Stimulated activated CD4-positive, alpha-beta T cell treated with anti-CD3 and anti-CD28 coated beads, Interleukin-4, amount 100 ng/mL, for 48 hours (primary cell): ENCODE results near the gene HCFC1.
A peak's percentile ranks its signal among the peaks of the same experiment; 100 is the strongest.

Experiments used
- DNase-seq, 2 donors: peaks; one replicate each; pipeline ENCODE4 v3.0.0-alpha.2; 2020; ENCODE audit warnings: low read depth in 2 of 2

Gene HCFC1

GRCh38 chrX:153925739-153926551, 45.7 kb downstream of the HCFC1 start, which contains the start of gene ARHGAP4:
Gene ARHGAP4, minus strand, starts transcription at chrX:153926264. Its CDS starts 62 bp downstream, at chrX:153926202.
- DNase-seq = peak in 1 of 2 donors; percentile 43

- no peak for DNase-seq
Measured at GRCh38 chrX:153925387-153925738, 46.3 kb downstream of the HCFC1 start.

GRCh38 chrX:153924149-153924861, 47.3 kb downstream of the HCFC1 start:
- no peak for DNase-seq

GRCh38 chrX:153922932-153923857, 48.4 kb downstream of the HCFC1 start:
- no peak for DNase-seq

- no peak for DNase-seq
Measured at GRCh38 chrX:153921511-153922446, 49.8 kb downstream of the HCFC1 start.

GRCh38 chrX:153921070-153921469, 50.5 kb downstream of the HCFC1 start:
- DNase-seq = no peak

GRCh38 chrX:153920546-153920945, 51.1 kb downstream of the HCFC1 start:
- no peak for DNase-seq

- DNase-seq = no peak
Measured at GRCh38 chrX:153919281-153919680, 52.3 kb downstream of the HCFC1 start.

- DNase-seq = no peak
Measured at GRCh38 chrX:153917869-153918268, 53.7 kb downstream of the HCFC1 start.

GRCh38 chrX:153913701-153914100, 57.9 kb downstream of the HCFC1 start:
- DNase-seq = no peak

- no peak for DNase-seq
Measured at GRCh38 chrX:153913211-153913610, 58.4 kb downstream of the HCFC1 start.

GRCh38 chrX:153911798-153912197, 59.8 kb downstream of the HCFC1 start:
- DNase-seq = no peak

- DNase-seq = no peak
Measured at GRCh38 chrX:153910446-153910845, 61.2 kb downstream of the HCFC1 start.

GRCh38 chrX:153909980-153910360, 61.6 kb downstream of the HCFC1 start:
- DNase-seq = no peak

GRCh38 chrX:153909024-153909979, 62.3 kb downstream of the HCFC1 start:
- DNase-seq = no peak

- DNase-seq = no peak
Measured at GRCh38 chrX:153908219-153908860, 63.3 kb downstream of the HCFC1 start.

GRCh38 chrX:153907456-153907855, 64.2 kb downstream of the HCFC1 start:
- DNase-seq = no peak

- no peak for DNase-seq
Measured at GRCh38 chrX:153906126-153906917, 65.3 kb downstream of the HCFC1 start.
